DMS 273 treated with DMSO at 0.1 percent for 48 hours (cell line): ENCODE data around the gene CTNND2.
A peak's percentile ranks its signal among the peaks of the same experiment; 100 is the strongest.

Experiments used
- DNase-seq: peaks from one replicate; lab custom pipeline; 2025; lab: John Stamatoyannopoulos, UW

Gene CTNND2

GRCh38 chr5:11174591-11174990 is 729.7 kb downstream of the CTNND2 start:
- DNase-seq = no peak

- DNase-seq = no peak
These were observed 731.8 kb downstream of the CTNND2 start for GRCh38 chr5:11172484-11172883.

GRCh38 chr5:11171236-11171635 is 733.0 kb downstream of the CTNND2 start:
- DNase-seq = no peak

- DNase-seq = no peak
These were observed 737.3 kb downstream of the CTNND2 start for GRCh38 chr5:11166923-11167322.

GRCh38 chr5:11164531-11165294 is 739.5 kb downstream of the CTNND2 start:
- no peak for DNase-seq

- no peak for DNase-seq
These were observed 747.1 kb downstream of the CTNND2 start for GRCh38 chr5:11157132-11157531.

- DNase-seq = no peak
These were observed 750.4 kb downstream of the CTNND2 start for GRCh38 chr5:11153670-11154382.

GRCh38 chr5:11152368-11152767 is 751.9 kb downstream of the CTNND2 start:
- no peak for DNase-seq

- no peak for DNase-seq
These were observed 753.3 kb downstream of the CTNND2 start for GRCh38 chr5:11150976-11151375.

GRCh38 chr5:11148810-11149539 is 755.3 kb downstream of the CTNND2 start:
- no peak for DNase-seq

- DNase-seq = no peak
These were observed 758.1 kb downstream of the CTNND2 start for GRCh38 chr5:11146171-11146570.

- no peak for DNase-seq
These were observed 760.6 kb downstream of the CTNND2 start for GRCh38 chr5:11143456-11144267.

GRCh38 chr5:11139217-11139865 is 764.9 kb downstream of the CTNND2 start:
- DNase-seq = no peak

GRCh38 chr5:11130131-11130530 is 774.1 kb downstream of the CTNND2 start:
- no peak for DNase-seq

GRCh38 chr5:11128021-11128420 is 776.2 kb downstream of the CTNND2 start:
- peak; percentile 19 for DNase-seq

GRCh38 chr5:11126844-11127243 is 777.4 kb downstream of the CTNND2 start:
- DNase-seq = no peak

GRCh38 chr5:11121885-11122284 is 782.4 kb downstream of the CTNND2 start:
- DNase-seq = no peak

GRCh38 chr5:11110128-11110527 is 794.1 kb downstream of the CTNND2 start:
- DNase-seq = no peak

GRCh38 chr5:11105696-11106095 is 798.5 kb downstream of the CTNND2 start:
- DNase-seq = peak; percentile 65

- no peak for DNase-seq
These were observed 799.6 kb downstream of the CTNND2 start for GRCh38 chr5:11104651-11105112.

GRCh38 chr5:11104210-11104609 is 800.0 kb downstream of the CTNND2 start:
- no peak for DNase-seq
